K562 (cell line): Measurements from ENCODE around the gene HAUS2. TPM values are rescaled to one million over a fixed set of nuclear protein-coding genes. Genes with fewer than 3 reads are reported as not detected.

Experiments
- ATF7 ChIP-seq: fragments of 450-650 bp; IDR thresholded peaks from 2 replicates; pipeline ENCODE4 v1.7.1; 2014; ENCODE audit warnings: mild to moderate bottlenecking, moderate library complexity
- BRCA1 ChIP-seq, 2 experiments: fragments of 450-650 bp in 1 of 2; sonication (generic) in 1 of 2; formaldehyde crosslinking in 1 of 2; IDR thresholded peaks; 2 replicates each; pipeline versions ENCODE4 v1.5.0 to v1.6.1; 2017 to 2020; ENCODE audit warnings: mild to moderate bottlenecking in 1 of 2, missing genetic modification reagents in 1 of 2
- ELK1 ChIP-seq: sonication (generic); formaldehyde crosslinking; IDR thresholded peaks from 2 replicates; pipeline ENCODE4 v1.8.1; 2022; ENCODE audit warnings: missing genetic modification reagents
- KAT8 ChIP-seq: fragments of 450-650 bp; IDR thresholded peaks from 2 replicates; pipeline ENCODE4 v1.6.1; 2016; ENCODE audit warnings: low read depth, mild to moderate bottlenecking
- MCM2 ChIP-seq: fragments of 450-650 bp; IDR thresholded peaks from 2 replicates; pipeline ENCODE4 v1.6.1; 2017; ENCODE audit warnings: low read depth, mild to moderate bottlenecking
- NFATC3 ChIP-seq: fragments of 450-650 bp; IDR thresholded peaks from 2 replicates; pipeline ENCODE4 v1.6.1; 2017; ENCODE audit warnings: mild to moderate bottlenecking
- NFYB ChIP-seq: IDR thresholded peaks from 2 replicates; pipeline ENCODE4 v1.6.1; 2011; ENCODE audit warnings: mild to moderate bottlenecking, moderate library complexity; ENCODE audit not compliant: insufficient read length; ENCODE audit errors: extremely low read depth
- NRF1 ChIP-seq, 2 experiments: fragments of 450-650 bp; IDR thresholded peaks in 1 of 2; conservative IDR thresholded peaks in 1 of 2; 2 replicates each; pipeline ENCODE4 v1.6.1; 2014; ENCODE audit warnings: mild to moderate bottlenecking in 2 of 2
- PCBP2 ChIP-seq: fragments of 200-400 bp; formaldehyde crosslinking; IDR thresholded peaks from 2 replicates; pipeline ENCODE4 v1.6.1; 2018; ENCODE audit warnings: low read length, low read depth, mild to moderate bottlenecking, moderate library complexity; ENCODE audit not compliant: poor library complexity, severe bottlenecking
- PKNOX1 ChIP-seq: fragments of 450-650 bp; IDR thresholded peaks from 2 replicates; pipeline ENCODE4 v1.6.1; 2016
- STAT5A ChIP-seq: IDR thresholded peaks from 2 replicates; pipeline ENCODE4 v1.6.1; 2012; ENCODE audit warnings: low read length, inconsistent platforms, borderline replicate concordance
- TAF15 ChIP-seq: fragments of 200-400 bp; formaldehyde crosslinking; IDR thresholded peaks from 2 replicates; pipeline ENCODE4 v1.6.1; 2017; ENCODE audit warnings: mild to moderate bottlenecking, low read depth, low read length, moderate library complexity
- TOE1 ChIP-seq, 2 experiments: fragments of 450-650 bp in 1 of 2; sonication (generic) in 1 of 2; formaldehyde crosslinking in 1 of 2; IDR thresholded peaks; 2 replicates each; pipeline versions ENCODE4 v1.7.1 to v1.8.0; 2016 to 2022; ENCODE audit warnings: borderline replicate concordance in 2 of 2, mild to moderate bottlenecking in 2 of 2, antibody characterized with exemption in 1 of 2, inconsistent platforms in 1 of 2, low read depth in 1 of 2, missing genetic modification reagents in 1 of 2, moderate library complexity in 1 of 2
- ZBTB5 ChIP-seq: fragments of 450-650 bp; IDR thresholded peaks from 2 replicates; pipeline ENCODE4 v1.6.1; 2017; ENCODE audit warnings: antibody characterized with exemption
- ZFP1 ChIP-seq: fragments of 450-650 bp; formaldehyde crosslinking; IDR thresholded peaks from 2 replicates; pipeline ENCODE4 v1.4.0; 2020; ENCODE audit warnings: mild to moderate bottlenecking, mixed read lengths
- polyA plus RNA-seq, 8 experiments: library from polyadenylated mRNA; depleted of rRNA in 4 of 8; stranded (reverse) in 5 of 8; unstranded in 3 of 8; fragments of >200 nt; fragmentation: Nextera tagmentation in 2 of 8; fragmentation: Illumina TruSeq in 1 of 8; extraction: Ambion mirVana in 2 of 8; extraction: Trizol in 1 of 8; gene quantifications; 2 replicates each; pipeline versions ENCODE4 v1.2.1 to v1.2.3, GENCODE V29; 2011 to 2014; ENCODE audit warnings: inconsistent platforms in 1 of 8, missing spikeins in 1 of 8
- total RNA-seq, 7 experiments: library from RNA; depleted of rRNA in 6 of 7; stranded (reverse); fragments of >200 nt in 6 of 7; fragmentation: Illumina TruSeq in 2 of 7; extraction: Trizol in 2 of 7; gene quantifications; 2 replicates each; pipeline versions ENCODE4 v1.2.1 to v1.2.3, GENCODE V29; 2011 to 2021; ENCODE audit warnings: low replicate concordance in 1 of 7

Gene HAUS2
- total and polyA plus RNA-seq, 9 of the 15 experiments (the other 6 are each of a cell fraction or from before 2014, with no cell fraction given) = 30.6 to 64.9 (median 54.1) TPM

GRCh38 chr15:42602501-42602900 is 53.9 kb downstream of the HAUS2 start (continued):
- TF ChIP-seq BRCA1 (IDR thresholded peaks at IDR 0.05) = no peak
- TF ChIP-seq BRCA1 (CRISPR knock-in tag; IDR thresholded peaks at IDR 0.05) = no peak
- peak; percentile 15 for TF ChIP-seq NFYB
- no peak for TF ChIP-seq ZFP1 (CRISPR knock-in tag)
- peak in 1 of 2 experiments; percentile 42; a peak in 2 of 4 replicates for TF ChIP-seq NRF1 (conservative IDR thresholded peaks at IDR 0.05 in 1 of 2, IDR thresholded peaks at IDR 0.05 in 1 of 2)
- no peak for TF ChIP-seq ZBTB5
- no peak for TF ChIP-seq PCBP2
- TF ChIP-seq STAT5A = no peak
- no peak for TF ChIP-seq MCM2
- TF ChIP-seq KAT8 = no peak
- peak; percentile 36; the same call in 1 of the 2 replicates for TF ChIP-seq TOE1 (IDR thresholded peaks at IDR 0.05; ENCODE audit: borderline replicate concordance)
- no peak for TF ChIP-seq TOE1 (CRISPR knock-in tag; IDR thresholded peaks at IDR 0.05; ENCODE audit: borderline replicate concordance, low read depth)
- peak; percentile 34; the same call in 1 of the 2 replicates for TF ChIP-seq ATF7
- no peak for TF ChIP-seq ELK1 (CRISPR knock-in tag)
- TF ChIP-seq TAF15 = no peak
- TF ChIP-seq NFATC3 = peak; percentile 76; the same call in 1 of the 2 replicates
- TF ChIP-seq PKNOX1 = peak; percentile 67; the same call in 1 of the 2 replicates
